Measurements from ENCODE around the gene LRP1. TPM values are rescaled to one million over a fixed set of nuclear protein-coding genes. Genes with fewer than 3 reads are reported as not detected.
A peak's percentile ranks its signal among the peaks of the same experiment; 100 is the strongest.

Gene LRP1
- total and polyA plus RNA-seq, 8 donors: 12.2 to 89.4 (median 24.1) TPM

DNA sequence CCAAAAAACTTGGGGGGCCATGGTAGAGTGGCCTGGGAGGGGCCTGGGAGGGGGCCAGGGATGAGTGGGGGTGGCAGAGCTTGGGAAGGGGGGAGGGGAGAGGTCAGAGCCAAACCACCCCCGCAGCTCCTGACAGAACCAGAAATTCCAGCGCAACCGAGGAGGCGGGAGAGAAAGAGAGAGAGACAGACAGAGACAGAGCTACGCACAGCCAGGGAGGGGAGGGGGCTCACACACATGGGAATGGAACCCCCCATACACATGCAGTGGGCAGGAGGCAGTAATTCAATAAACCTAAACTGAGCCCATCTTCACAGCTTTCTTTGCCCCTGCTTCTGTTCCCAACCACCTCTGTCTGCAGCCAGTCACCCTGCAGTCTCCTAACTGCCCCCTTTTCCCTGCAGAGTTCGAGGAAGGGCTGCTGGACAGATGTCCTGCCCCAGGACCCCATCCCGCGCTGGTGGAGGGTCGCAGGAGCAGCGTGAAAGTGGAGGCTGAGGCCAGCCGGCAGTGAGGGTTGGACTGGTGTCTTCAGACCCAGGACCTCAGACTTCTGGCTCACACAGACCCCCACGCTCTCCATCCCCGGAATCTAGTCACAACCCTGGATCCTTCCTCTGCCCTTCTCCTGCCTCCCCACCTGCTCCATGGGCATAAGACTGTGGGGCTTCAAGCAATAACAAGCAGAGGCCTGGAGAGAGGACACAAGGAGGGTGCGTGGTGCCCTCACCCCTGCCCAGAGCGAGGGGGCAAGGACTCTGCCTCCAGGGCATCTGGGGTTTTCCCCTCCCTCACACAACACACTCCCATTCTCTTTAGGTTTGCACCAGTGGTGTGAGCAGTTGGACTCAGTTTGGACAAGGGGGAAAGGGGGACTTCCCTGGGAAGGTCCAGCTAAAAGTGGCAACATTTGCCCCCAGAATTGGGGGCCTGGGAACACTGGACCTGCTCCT, 33.8 kb upstream of the LRP1 start:
- no peak for TF ChIP-seq CTCF (IDR thresholded peaks at IDR 0.05)
- WGBS, 2 donors: 58 to 59% methylated on average over 15 of the region's 15 CpGs
- Histone ChIP-seq H3K27me3 (no peaks in the 10 kb centered on the region), H3K9me3 (no peaks in the 10 kb centered on the region), H3K36me3 (peaks cover 0 to 18% (median 0%) of the 10 kb centered on the region in 3 donors), H3K4me1 (peaks cover 0 to 6% (median 0%) of the 10 kb centered on the region in 3 donors), H3K27ac (peak overlapping the region in 1 of 4 donors; percentile 23), H3K4me3 (no peak overlapping the region)
- intact Hi-C loops (cut with DNase I): no loop called here
- ATAC-seq (no peak), DNase-seq (peak in 1 of 6 donors; percentile 47), FAIRE-seq (no peak)

DNA sequence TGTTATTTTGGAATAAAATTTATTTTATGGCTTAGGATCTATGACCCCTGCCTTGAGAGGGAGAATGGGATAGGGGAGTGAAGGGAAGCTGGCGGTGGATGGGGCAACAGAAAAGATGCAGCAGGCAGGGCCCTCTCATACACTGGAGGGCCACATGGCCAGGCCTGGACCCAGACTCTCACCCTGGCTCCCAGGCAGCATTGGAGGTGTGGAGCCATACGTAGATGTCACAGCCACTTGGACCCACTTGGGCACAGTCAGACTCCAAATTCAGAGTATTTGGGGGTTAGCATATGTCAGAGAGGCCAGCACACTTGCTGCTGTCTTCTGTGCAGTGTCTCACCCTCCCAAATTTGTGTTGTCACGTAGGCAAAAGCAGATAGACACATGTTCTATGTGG, 32.8 kb upstream of the LRP1 start:
- no peak overlapping the region for H3K4me3 ChIP-seq
- peaks cover 0 to 2% (median 0%) of the 10 kb centered on the region in 3 donors for H3K4me1 ChIP-seq
- ATAC-seq (no peak), FAIRE-seq (no peak), DNase-seq (peak in 1 of 6 donors; percentile 8)
- H3K27ac ChIP-seq: no peak overlapping the region
- H3K36me3 ChIP-seq: peaks cover 0 to 26% (median 0%) of the 10 kb centered on the region in 3 donors
- intact Hi-C loops (cut with DNase I): no loop called here
- no peaks in the 10 kb centered on the region for H3K27me3 ChIP-seq
- H3K9me3 ChIP-seq: no peaks in the 10 kb centered on the region
- 89 to 98% methylated on average over 3 of the region's 3 CpGs for WGBS, 2 donors
- no peak for TF ChIP-seq CTCF (IDR thresholded peaks at IDR 0.05)

DNA sequence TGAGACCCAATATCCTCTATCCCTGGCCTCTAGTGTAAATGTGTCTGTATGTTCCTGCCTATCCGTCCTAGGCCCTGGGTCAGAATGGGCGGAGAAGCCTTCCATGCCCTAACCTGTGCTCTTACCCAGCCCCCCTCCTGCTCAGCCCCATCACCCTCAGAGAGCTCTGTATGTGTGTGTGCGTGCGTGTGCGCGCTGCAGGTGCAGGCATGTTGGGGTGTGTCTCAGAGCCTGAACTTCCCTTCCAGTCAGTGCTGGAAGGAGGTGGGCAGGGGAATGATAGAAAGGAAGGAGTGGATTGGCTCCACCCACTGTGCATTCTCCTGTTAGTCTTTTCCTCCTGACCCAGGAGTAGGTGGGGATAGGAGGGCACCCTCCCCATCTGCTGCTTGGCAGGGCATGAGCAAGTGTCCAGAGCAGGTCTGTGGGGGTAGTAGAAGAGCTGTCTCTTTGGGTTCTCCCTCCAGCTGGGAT, 32.1 kb upstream of the LRP1 start:
- ATAC-seq (no peak), DNase-seq (no peak), FAIRE-seq (no peak)
- Histone ChIP-seq H3K4me1 (no peaks in the 10 kb centered on the region), H3K36me3 (peaks cover 0 to 26% (median 0%) of the 10 kb centered on the region in 3 donors), H3K9me3 (no peaks in the 10 kb centered on the region), H3K4me3 (no peak overlapping the region), H3K27me3 (no peaks in the 10 kb centered on the region), H3K27ac (no peak overlapping the region)
- WGBS, 2 donors: 86 to 93% methylated on average over 6 of the region's 6 CpGs
- TF ChIP-seq CTCF (IDR thresholded peaks at IDR 0.05): no peak
- intact Hi-C loops (cut with DNase I): no loop called here

DNA sequence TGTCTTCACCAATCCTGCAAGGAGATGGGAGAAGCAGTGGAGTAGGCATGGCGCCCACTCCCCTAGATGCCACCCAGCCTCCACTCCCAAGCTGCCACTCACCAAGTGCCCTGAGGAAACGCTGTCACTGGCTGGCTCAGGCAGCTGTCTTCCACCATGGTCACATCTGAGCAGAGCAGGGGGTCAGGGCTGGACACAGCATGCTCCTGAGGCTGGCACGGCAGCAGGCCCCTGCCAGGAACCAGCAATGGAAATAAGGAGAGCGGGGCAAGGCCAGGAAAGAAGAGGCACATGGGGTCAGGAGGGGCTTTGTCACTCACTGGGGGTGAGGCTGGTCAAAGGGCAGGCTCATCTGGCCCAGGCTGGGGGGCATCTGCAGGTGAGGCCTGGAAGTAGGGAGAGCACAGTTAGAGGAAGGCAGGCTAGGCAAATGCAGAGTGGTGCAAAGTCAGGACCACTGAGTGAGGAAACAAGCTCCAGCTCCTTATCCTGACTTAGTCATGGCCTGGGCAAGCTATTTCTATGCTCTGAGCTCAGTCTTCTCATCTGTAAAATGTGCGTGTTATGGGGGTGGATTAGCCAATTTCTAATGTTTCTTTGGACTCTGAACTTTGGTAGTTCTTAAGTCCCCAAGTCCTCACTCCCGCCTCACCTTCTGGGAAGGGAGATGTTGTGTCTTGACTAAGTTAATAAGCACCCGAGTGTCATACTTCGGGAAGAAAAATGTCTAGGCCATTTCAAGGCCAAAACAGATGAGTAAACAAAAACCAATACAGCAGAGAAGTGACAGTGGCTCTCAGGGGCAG, 31.3 kb upstream of the LRP1 start:
- ATAC-seq (no peak), FAIRE-seq (no peak)
- no peak overlapping the region for H3K27ac ChIP-seq

More for the DNA sequence above, 31.3 kb upstream of the LRP1 start:
- Histone ChIP-seq H3K4me3 (no peak overlapping the region), H3K27me3 (no peaks in the 10 kb centered on the region), H3K9me3 (no peaks in the 10 kb centered on the region), H3K4me1 (no peaks in the 10 kb centered on the region), H3K36me3 (peaks cover 0 to 26% (median 0%) of the 10 kb centered on the region in 3 donors)
- WGBS, 2 donors: 68 to 69% methylated on average over 8 of the region's 8 CpGs
- intact Hi-C loops (cut with DNase I): no loop called here
- no peak for TF ChIP-seq CTCF (IDR thresholded peaks at IDR 0.05)
- peak in 1 of 6 donors; percentile 41 for DNase-seq

Measured in pancreas (tissue), 10 donors.